GM23338 (cell line): ENCODE measurements around the gene CWH43. TPM values are rescaled to one million over a fixed set of nuclear protein-coding genes. Genes with fewer than 3 reads are reported as not detected.
"Not testable (repeated sequence)": the region's sequence is repeated elsewhere in the genome, so short reads cannot be mapped to it uniquely, and the experiment has no call there.

Experiments used
- ATAC-seq: fragments of 200-7000 bp; cut with Tn5 transposase; 3 replicates; pipeline ENCODE4 v1.9.1; 2020
- DNase-seq: peaks from one replicate; pipeline ENCODE4 v3.0.0-alpha.2; 2015; ENCODE audit warnings: low spot score
- H2AFZ ChIP-seq: fragments of 200-600 bp; sonication (generic); 2 replicates; pipeline ENCODE4 v1.8.0; 2016; ENCODE audit warnings: antibody characterized with exemption, mild to moderate bottlenecking, moderate library complexity
- H3F3A ChIP-seq: fragments of 200-600 bp; sonication (generic); replicated peaks from 2 replicates; pipeline ENCODE4 v1.8.0; 2017; ENCODE audit warnings: antibody characterized with exemption, mixed run types, low read depth
- H3K27ac ChIP-seq: fragments of 200-600 bp; sonication (generic); 2 replicates; pipeline ENCODE4 v1.6.1; 2016; ENCODE audit warnings: low read depth
- H3K27me3 ChIP-seq: fragments of 200-600 bp; sonication (generic); 2 replicates; pipeline ENCODE4 v1.8.0; 2016; ENCODE audit warnings: mild to moderate bottlenecking, mixed run types, moderate library complexity; ENCODE audit not compliant: insufficient read depth
- H3K36me3 ChIP-seq: fragments of 200-600 bp; sonication (generic); 2 replicates; pipeline ENCODE4 v1.8.0; 2016; ENCODE audit warnings: mild to moderate bottlenecking; ENCODE audit not compliant: insufficient read depth
- H3K4me1 ChIP-seq: fragments of 200-600 bp; sonication (generic); 2 replicates; pipeline ENCODE4 v1.8.0; 2016; ENCODE audit warnings: mild to moderate bottlenecking, moderate library complexity; ENCODE audit not compliant: insufficient read depth
- H3K4me2 ChIP-seq: fragments of 200-600 bp; sonication (generic); 2 replicates; pipeline ENCODE4 v1.7.1; 2017; ENCODE audit warnings: mixed run types
- H3K4me3 ChIP-seq: fragments of 200-600 bp; sonication (generic); 2 replicates; pipeline ENCODE4 v1.6.1; 2016; ENCODE audit warnings: mixed run types
- H3K79me2 ChIP-seq: fragments of 200-600 bp; sonication (generic); replicated peaks from 2 replicates; pipeline ENCODE4 v1.8.0; 2017; ENCODE audit warnings: mild to moderate bottlenecking; ENCODE audit not compliant: insufficient read depth
- H3K9me2 ChIP-seq: fragments of 200-600 bp; sonication (generic); 2 replicates; pipeline ENCODE4 v1.8.0; 2017; ENCODE audit not compliant: insufficient read depth
- H4K20me1 ChIP-seq: fragments of 200-600 bp; sonication (generic); replicated peaks from 2 replicates; pipeline ENCODE4 v1.8.0; 2017; ENCODE audit warnings: mild to moderate bottlenecking; ENCODE audit not compliant: insufficient read depth
- H3K27ac Mint-ChIP-seq: 2 replicates; pipeline ENCODE4 v1.8.0; 2020; ENCODE audit warnings: inconsistent platforms, mild to moderate bottlenecking, moderate library complexity, mixed read lengths
- H3K27me3 Mint-ChIP-seq: 3 replicates; pipeline ENCODE4 v1.8.0; 2022; ENCODE audit warnings: low read depth, mild to moderate bottlenecking, moderate library complexity, mixed read lengths, inconsistent platforms; ENCODE audit not compliant: insufficient read depth, poor library complexity
- H3K36me3 Mint-ChIP-seq: 3 replicates; pipeline ENCODE4 v1.8.0; 2021; ENCODE audit warnings: low read depth, mild to moderate bottlenecking, inconsistent platforms, moderate library complexity, mixed read lengths
- H3K4me1 Mint-ChIP-seq: 3 replicates; pipeline ENCODE4 v1.8.0; 2020; ENCODE audit warnings: mild to moderate bottlenecking, inconsistent platforms, mixed read lengths
- H3K4me3 Mint-ChIP-seq: 3 replicates; pipeline ENCODE4 v1.8.0; 2021; ENCODE audit warnings: moderate library complexity, mild to moderate bottlenecking, inconsistent platforms, mixed read lengths
- H3K9me3 Mint-ChIP-seq: 3 replicates; pipeline ENCODE4 v1.8.0; 2020; ENCODE audit warnings: moderate library complexity, mild to moderate bottlenecking, inconsistent platforms, mixed read lengths
- CREB1 ChIP-seq: fragments of 250-450 bp; sonication (Bioruptor Pico); IDR thresholded peaks from 2 replicates; pipeline ENCODE4 v1.5.0; 2020; ENCODE audit warnings: low read depth, mild to moderate bottlenecking, moderate library complexity
- polyA plus RNA-seq: library from polyadenylated mRNA; unstranded; fragments of >200 nt; fragmentation: Nextera tagmentation; extraction: Ambion mirVana; gene quantifications from 2 replicates; pipeline ENCODE4 v1.2.1, GENCODE V29; 2016
- total RNA-seq: library from RNA; depleted of rRNA; stranded (reverse); fragments of >200 nt; shearing (Covaris generic); gene quantifications from 2 replicates; pipeline ENCODE4 v1.2.3, GENCODE V29; 2014
- TF ChIP-seq, protein P1 (sequence below): fragments of 250-450 bp; sonication (Bioruptor Pico); IDR thresholded peaks from 2 replicates; pipeline ENCODE4 v1.5.0; 2020; ENCODE audit warnings: mild to moderate bottlenecking, moderate library complexity

Gene CWH43
- total and polyA plus RNA-seq, 2 experiments from 2014 or later, result not detected

DNA sequence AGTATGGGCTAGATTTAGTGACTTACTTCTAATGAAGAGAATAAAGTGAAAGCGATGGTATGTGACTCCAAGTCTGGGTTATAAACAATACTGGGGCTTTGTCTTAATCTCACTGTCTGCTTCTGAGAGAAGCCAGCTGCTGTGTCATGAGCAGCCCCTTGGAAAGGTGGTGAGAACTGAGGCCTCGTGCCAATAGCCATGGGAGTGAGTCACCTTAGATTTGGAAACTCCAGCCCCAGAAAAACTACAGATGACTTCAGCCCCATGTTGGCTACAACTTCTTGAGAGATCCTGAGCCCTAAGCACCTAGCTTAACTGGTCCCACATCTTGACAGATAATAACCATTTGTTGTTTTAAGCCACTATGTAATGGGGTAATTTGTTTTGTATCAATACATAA lies 77.6 kb downstream of the CWH43 start (continued):
- TF ChIP-seq, protein P1, sequence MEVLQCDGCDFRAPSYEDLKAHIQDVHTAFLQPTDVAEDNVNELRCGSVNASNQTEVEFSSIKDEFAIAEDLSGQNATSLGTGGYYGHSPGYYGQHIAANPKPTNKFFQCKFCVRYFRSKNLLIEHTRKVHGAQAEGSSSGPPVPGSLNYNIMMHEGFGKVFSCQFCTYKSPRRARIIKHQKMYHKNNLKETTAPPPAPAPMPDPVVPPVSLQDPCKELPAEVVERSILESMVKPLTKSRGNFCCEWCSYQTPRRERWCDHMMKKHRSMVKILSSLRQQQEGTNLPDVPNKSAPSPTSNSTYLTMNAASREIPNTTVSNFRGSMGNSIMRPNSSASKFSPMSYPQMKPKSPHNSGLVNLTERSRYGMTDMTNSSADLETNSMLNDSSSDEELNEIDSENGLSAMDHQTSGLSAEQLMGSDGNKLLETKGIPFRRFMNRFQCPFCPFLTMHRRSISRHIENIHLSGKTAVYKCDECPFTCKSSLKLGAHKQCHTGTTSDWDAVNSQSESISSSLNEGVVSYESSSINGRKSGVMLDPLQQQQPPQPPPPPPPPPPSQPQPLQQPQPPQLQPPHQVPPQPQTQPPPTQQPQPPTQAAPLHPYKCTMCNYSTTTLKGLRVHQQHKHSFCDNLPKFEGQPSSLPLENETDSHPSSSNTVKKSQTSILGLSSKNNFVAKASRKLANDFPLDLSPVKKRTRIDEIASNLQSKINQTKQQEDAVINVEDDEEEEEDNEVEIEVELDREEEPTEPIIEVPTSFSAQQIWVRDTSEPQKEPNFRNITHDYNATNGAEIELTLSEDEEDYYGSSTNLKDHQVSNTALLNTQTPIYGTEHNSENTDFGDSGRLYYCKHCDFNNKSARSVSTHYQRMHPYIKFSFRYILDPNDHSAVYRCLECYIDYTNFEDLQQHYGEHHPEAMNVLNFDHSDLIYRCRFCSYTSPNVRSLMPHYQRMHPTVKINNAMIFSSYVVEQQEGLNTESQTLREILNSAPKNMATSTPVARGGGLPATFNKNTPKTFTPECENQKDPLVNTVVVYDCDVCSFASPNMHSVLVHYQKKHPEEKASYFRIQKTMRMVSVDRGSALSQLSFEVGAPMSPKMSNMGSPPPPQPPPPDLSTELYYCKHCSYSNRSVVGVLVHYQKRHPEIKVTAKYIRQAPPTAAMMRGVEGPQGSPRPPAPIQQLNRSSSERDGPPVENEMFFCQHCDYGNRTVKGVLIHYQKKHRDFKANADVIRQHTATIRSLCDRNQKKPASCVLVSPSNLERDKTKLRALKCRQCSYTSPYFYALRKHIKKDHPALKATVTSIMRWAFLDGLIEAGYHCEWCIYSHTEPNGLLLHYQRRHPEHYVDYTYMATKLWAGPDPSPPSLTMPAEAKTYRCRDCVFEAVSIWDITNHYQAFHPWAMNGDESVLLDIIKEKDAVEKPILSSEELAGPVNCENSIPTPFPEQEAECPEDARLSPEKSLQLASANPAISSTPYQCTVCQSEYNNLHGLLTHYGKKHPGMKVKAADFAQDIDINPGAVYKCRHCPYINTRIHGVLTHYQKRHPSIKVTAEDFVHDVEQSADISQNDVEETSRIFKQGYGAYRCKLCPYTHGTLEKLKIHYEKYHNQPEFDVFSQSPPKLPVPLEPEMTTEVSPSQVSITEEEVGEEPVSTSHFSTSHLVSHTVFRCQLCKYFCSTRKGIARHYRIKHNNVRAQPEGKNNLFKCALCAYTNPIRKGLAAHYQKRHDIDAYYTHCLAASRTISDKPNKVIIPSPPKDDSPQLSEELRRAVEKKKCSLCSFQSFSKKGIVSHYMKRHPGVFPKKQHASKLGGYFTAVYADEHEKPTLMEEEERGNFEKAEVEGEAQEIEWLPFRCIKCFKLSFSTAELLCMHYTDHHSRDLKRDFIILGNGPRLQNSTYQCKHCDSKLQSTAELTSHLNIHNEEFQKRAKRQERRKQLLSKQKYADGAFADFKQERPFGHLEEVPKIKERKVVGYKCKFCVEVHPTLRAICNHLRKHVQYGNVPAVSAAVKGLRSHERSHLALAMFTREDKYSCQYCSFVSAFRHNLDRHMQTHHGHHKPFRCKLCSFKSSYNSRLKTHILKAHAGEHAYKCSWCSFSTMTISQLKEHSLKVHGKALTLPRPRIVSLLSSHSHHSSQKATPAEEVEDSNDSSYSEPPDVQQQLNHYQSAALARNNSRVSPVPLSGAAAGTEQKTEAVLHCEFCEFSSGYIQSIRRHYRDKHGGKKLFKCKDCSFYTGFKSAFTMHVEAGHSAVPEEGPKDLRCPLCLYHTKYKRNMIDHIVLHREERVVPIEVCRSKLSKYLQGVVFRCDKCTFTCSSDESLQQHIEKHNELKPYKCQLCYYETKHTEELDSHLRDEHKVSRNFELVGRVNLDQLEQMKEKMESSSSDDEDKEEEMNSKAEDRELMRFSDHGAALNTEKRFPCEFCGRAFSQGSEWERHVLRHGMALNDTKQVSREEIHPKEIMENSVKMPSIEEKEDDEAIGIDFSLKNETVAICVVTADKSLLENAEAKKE (CRISPR knock-in tag), result no peak
- TF ChIP-seq CREB1 (CRISPR knock-in tag), result no peak

DNA sequence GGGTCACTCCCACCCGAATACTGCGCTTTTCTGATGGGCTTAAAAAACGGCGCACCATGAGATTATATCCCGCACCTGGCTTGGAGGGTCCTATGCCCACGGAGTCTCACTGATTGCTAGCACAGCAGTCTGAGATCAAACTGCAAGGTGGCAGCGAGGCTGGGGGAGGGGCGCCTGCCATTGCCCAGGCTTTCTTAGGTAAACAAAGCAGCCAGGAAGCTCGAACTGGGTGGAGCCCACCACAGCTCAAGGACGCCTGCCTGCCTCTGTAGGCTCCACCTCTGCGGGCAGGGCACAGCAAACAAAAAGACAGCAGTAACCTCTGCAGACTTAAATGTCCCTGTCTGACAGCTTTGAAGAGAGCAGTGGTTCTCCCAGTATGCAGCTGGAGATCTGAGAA lies 86.1 kb downstream of the CWH43 start:
- not testable (repeated sequence) for H3K36me3 ChIP-seq, H3K27me3 Mint-ChIP-seq, H3K27ac ChIP-seq, H3F3A ChIP-seq, H4K20me1 ChIP-seq, H3K4me3 ChIP-seq, H3K4me1 Mint-ChIP-seq, H3K4me1 ChIP-seq, H3K27ac Mint-ChIP-seq, H3K9me2 ChIP-seq, H3K4me2 ChIP-seq, H2AFZ ChIP-seq, ATAC-seq, H3K27me3 ChIP-seq, H3K4me3 Mint-ChIP-seq, DNase-seq, H3K79me2 ChIP-seq
- H3K9me3 Mint-ChIP-seq, result peaks cover 93% of the 10 kb centered on the region
- H3K36me3 Mint-ChIP-seq, result peaks cover 40% of the 10 kb centered on the region

DNA sequence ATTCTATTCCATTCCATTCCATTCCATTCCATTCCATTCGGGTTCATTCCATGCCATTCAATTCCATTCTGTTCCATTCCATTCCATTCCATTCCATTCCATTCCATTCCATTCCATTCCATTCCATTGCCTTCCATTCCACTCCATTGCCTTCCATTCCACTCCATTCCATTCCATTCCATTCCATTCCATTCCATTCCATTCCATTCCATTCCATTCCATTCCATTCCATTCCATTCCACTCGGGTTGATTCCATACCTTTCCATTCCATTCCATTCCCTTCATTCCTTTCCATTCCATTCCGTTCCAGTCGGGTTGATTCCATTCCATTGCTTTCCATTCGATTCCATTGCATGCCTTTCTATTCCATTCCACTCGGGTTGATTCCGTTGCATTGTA lies 105.8 kb downstream of the CWH43 start:
- H3K27ac Mint-ChIP-seq, ATAC-seq, DNase-seq, H3K9me2 ChIP-seq, H3K4me1 ChIP-seq, H3K79me2 ChIP-seq, H3K4me2 ChIP-seq, H3K4me1 Mint-ChIP-seq, H3K27me3 ChIP-seq, H3K27ac ChIP-seq, H2AFZ ChIP-seq, H4K20me1 ChIP-seq, H3K4me3 ChIP-seq, H3K4me3 Mint-ChIP-seq, H3F3A ChIP-seq: not testable (repeated sequence)
- H3K36me3 Mint-ChIP-seq, result peaks cover 37% of the 10 kb centered on the region
- H3K36me3 ChIP-seq, result peaks cover 24% of the 10 kb centered on the region
- peaks cover 77% of the 10 kb centered on the region for H3K9me3 Mint-ChIP-seq
- peaks cover 31% of the 10 kb centered on the region for H3K27me3 Mint-ChIP-seq

DNA sequence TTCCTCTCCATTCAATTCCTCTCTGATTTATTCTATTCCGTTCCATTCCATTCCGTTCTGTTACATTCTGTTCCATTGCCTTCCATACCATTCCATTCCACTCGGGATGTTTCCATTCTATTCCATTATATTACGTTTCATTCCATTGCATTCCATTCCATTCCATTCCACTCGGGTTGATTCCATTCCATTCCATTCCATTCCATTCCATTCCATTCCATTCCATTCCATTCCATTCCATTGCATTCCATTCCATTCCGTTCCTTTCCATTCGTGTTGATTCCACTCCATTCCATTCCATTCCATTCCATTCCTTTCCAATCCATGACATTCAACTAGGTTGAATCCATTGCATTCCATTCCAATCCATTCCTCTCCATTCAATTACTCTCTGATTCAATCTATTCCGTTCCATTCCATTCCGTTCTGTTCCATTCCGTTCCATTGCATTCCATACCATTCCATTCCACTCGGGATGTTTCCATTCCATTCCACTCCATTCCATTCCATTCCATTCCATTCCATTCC lies 106.6 kb downstream of the CWH43 start:
- not testable (repeated sequence) for H3K4me3 Mint-ChIP-seq, H3K27ac Mint-ChIP-seq, H3K4me1 Mint-ChIP-seq

DNA sequence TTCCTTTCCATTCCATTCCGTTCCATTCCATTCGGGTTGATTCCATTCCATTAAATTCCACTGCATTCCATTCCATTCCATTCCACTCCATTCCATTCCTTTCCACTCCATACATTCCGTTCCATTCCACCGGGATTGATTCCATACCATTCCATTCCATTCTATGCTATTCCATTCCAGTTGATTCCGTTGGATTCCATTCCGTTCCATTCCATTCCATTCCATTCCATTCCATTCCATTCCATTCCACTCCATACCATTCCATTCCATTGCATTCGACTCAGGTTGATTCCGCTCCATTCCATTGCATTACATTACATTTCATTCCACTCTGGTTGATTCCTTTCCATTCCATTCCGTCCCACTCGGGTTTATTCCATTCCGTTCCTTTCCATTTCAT lies 110.1 kb downstream of the CWH43 start:
- H3K4me3 ChIP-seq, H3K9me2 ChIP-seq, ATAC-seq, H4K20me1 ChIP-seq, H3K27me3 ChIP-seq, H3K4me1 Mint-ChIP-seq, H3K4me3 Mint-ChIP-seq, H3K27ac Mint-ChIP-seq, H3K79me2 ChIP-seq, H3K36me3 ChIP-seq, DNase-seq, H2AFZ ChIP-seq, H3K27ac ChIP-seq, H3K4me1 ChIP-seq, H3F3A ChIP-seq, H3K4me2 ChIP-seq: not testable (repeated sequence)
- peaks cover 81% of the 10 kb centered on the region for H3K9me3 Mint-ChIP-seq
- peaks cover 62% of the 10 kb centered on the region for H3K27me3 Mint-ChIP-seq
- peaks cover 69% of the 10 kb centered on the region for H3K36me3 Mint-ChIP-seq

More for the DNA sequence above, 106.6 kb downstream of the CWH43 start:
- peaks cover 77% of the 10 kb centered on the region for H3K9me3 Mint-ChIP-seq
- not testable (repeated sequence) for H3K79me2 ChIP-seq, H3K4me1 ChIP-seq, H3K27ac ChIP-seq, DNase-seq, H3K4me3 ChIP-seq, H4K20me1 ChIP-seq, H3K4me2 ChIP-seq, H3K9me2 ChIP-seq, H3F3A ChIP-seq, H2AFZ ChIP-seq, H3K27me3 ChIP-seq
- H3K27me3 Mint-ChIP-seq, result peaks cover 37% of the 10 kb centered on the region
- peaks cover 45% of the 10 kb centered on the region for H3K36me3 Mint-ChIP-seq
- peaks cover 24% of the 10 kb centered on the region for H3K36me3 ChIP-seq
- ATAC-seq, result peak; percentile 36; the same call in 2 of the 3 replicates
